Loucy (cell line): ENCODE results near the gene BMPR1B.
A peak's percentile ranks its signal among the peaks of the same experiment; 100 is the strongest.

ENCODE experiments used
- H2AFZ ChIP-seq: fragments of 200-600 bp; sonication (generic); 2 replicates; pipeline ENCODE4 v1.6.0; 2016; ENCODE audit warnings: antibody characterized with exemption, mild to moderate bottlenecking, low read length, moderate library complexity
- H3F3A ChIP-seq: fragments of 200-600 bp; 2 replicates; pipeline ENCODE4 v1.6.0; 2016; ENCODE audit warnings: antibody characterized with exemption, low read depth, mild to moderate bottlenecking
- H3K27me3 ChIP-seq: fragments of 200-600 bp; sonication (generic); 2 replicates; pipeline ENCODE4 v1.6.1; 2014; ENCODE audit warnings: low read length, mild to moderate bottlenecking; ENCODE audit not compliant: insufficient read depth, poor library complexity, severe bottlenecking
- H3K36me3 ChIP-seq: fragments of 200-600 bp; sonication (generic); 2 replicates; pipeline ENCODE4 v1.6.1; 2016; ENCODE audit warnings: low read length; ENCODE audit not compliant: insufficient read depth
- H3K4me1 ChIP-seq: fragments of 200-600 bp; sonication (generic); 2 replicates; pipeline ENCODE4 v1.5.1; 2014; ENCODE audit warnings: low read length, mild to moderate bottlenecking; ENCODE audit not compliant: insufficient read depth, poor library complexity, severe bottlenecking
- H3K4me2 ChIP-seq: fragments of 200-600 bp; sonication (generic); 2 replicates; pipeline ENCODE4 v1.6.0; 2014; ENCODE audit warnings: antibody characterized with exemption, low read length, low read depth, mild to moderate bottlenecking; ENCODE audit not compliant: poor library complexity, severe bottlenecking
- H3K4me3 ChIP-seq: fragments of 200-600 bp; sonication (generic); 2 replicates; pipeline ENCODE4 v1.5.1; 2014; ENCODE audit warnings: low read length, mild to moderate bottlenecking, mixed read lengths; ENCODE audit not compliant: poor library complexity, severe bottlenecking
- H3K79me2 ChIP-seq: fragments of 200-600 bp; sonication (generic); 2 replicates; pipeline ENCODE4 v1.6.1; 2014; ENCODE audit warnings: low read length; ENCODE audit not compliant: insufficient read depth
- H3K9ac ChIP-seq: fragments of 200-600 bp; sonication (generic); 2 replicates; pipeline ENCODE4 v1.6.0; 2014; ENCODE audit warnings: mild to moderate bottlenecking, low read depth, low read length, moderate library complexity; ENCODE audit not compliant: poor library complexity, severe bottlenecking
- H3K9me2 ChIP-seq: fragments of 200-600 bp; sonication (generic); replicated peaks from 2 replicates; pipeline ENCODE4 v1.6.1; 2016; ENCODE audit warnings: low read depth, low read length, mixed read lengths
- H3K9me3 ChIP-seq: fragments of 200-600 bp; sonication (generic); 2 replicates; pipeline ENCODE4 v1.6.1; 2014; ENCODE audit warnings: mild to moderate bottlenecking, antibody characterized with exemption, low read length, low read depth; ENCODE audit not compliant: insufficient read depth
- H4K20me1 ChIP-seq: fragments of 200-600 bp; sonication (generic); 2 replicates; pipeline ENCODE4 v1.6.0; 2014; ENCODE audit warnings: antibody characterized with exemption, low read length, mild to moderate bottlenecking; ENCODE audit not compliant: insufficient read depth, poor library complexity, severe bottlenecking
- EZH2phosphoT487 ChIP-seq: fragments of 200-600 bp; IDR thresholded peaks from 2 replicates; pipeline ENCODE4 v1.6.1; 2018; ENCODE audit warnings: antibody characterized with exemption, mild to moderate bottlenecking, moderate library complexity, borderline replicate concordance
- TF ChIP-seq, protein P1 (sequence below): fragments of 200-600 bp; sonication (generic); conservative IDR thresholded peaks from 2 replicates; pipeline ENCODE4 v1.5.1; 2014; ENCODE audit warnings: mild to moderate bottlenecking, antibody characterized with exemption, low read length

BMPR1B gene

DNA sequence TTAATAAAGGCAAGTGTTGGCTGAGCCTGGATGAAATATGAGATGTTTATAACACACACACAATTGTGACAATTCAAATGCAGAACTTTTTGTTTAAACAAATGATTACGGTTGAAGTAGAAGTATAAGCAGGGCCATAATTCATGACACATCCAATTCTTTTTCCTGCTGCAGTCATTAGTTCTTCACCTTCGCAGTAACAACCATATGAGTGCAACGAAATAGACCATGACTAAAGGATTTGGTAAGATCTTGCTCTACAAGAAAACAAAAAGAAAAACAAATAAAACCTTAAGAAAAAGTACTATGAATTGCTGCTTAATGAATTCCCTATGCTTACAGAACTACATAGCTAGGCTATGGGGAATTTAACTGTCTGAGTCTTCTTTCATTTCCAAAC lies 13.9 kb upstream of the BMPR1B start:
- TF ChIP-seq, protein P1, sequence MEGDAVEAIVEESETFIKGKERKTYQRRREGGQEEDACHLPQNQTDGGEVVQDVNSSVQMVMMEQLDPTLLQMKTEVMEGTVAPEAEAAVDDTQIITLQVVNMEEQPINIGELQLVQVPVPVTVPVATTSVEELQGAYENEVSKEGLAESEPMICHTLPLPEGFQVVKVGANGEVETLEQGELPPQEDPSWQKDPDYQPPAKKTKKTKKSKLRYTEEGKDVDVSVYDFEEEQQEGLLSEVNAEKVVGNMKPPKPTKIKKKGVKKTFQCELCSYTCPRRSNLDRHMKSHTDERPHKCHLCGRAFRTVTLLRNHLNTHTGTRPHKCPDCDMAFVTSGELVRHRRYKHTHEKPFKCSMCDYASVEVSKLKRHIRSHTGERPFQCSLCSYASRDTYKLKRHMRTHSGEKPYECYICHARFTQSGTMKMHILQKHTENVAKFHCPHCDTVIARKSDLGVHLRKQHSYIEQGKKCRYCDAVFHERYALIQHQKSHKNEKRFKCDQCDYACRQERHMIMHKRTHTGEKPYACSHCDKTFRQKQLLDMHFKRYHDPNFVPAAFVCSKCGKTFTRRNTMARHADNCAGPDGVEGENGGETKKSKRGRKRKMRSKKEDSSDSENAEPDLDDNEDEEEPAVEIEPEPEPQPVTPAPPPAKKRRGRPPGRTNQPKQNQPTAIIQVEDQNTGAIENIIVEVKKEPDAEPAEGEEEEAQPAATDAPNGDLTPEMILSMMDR, result no peak
- TF ChIP-seq EZH2phosphoT487, result no peak
- Histone ChIP-seq H3K36me3 (no peaks in the 10 kb centered on the region), H3K27me3 (no peaks in the 10 kb centered on the region), H3K9me3 (no peaks in the 10 kb centered on the region), H3K79me2 (no peaks in the 10 kb centered on the region), H3F3A (no peaks in the 10 kb centered on the region), H3K4me3 (no peak overlapping the region), H3K4me1 (no peaks in the 10 kb centered on the region), H3K9ac (no peak overlapping the region), H3K4me2 (no peak overlapping the region), H2AFZ (no peak overlapping the region), H3K9me2 (no peaks in the 10 kb centered on the region), H4K20me1 (no peaks in the 10 kb centered on the region)

DNA sequence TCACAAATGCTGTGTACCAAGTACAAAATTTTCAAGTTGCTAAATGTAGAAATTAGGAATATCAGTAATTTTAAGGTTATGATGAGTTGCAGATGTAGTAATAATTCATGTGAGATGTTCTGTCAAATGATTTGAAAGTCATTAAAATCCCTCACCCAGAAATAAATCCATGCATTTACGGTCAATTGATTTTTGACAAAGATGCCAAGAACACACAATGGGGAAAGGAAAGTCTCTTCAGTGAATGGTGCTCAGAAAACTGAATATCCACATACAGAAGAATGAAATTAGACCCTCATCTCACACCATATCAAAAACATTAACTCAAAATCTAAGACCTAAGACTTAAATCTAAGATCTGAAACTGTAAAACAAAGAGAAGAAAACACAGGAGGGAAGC lies 12.9 kb upstream of the BMPR1B start:
- TF ChIP-seq EZH2phosphoT487, result no peak
- TF ChIP-seq, protein P1, result no peak
- Histone ChIP-seq H3K27me3 (no peaks in the 10 kb centered on the region), H3K4me1 (no peaks in the 10 kb centered on the region)

GRCh38 chr4:94746746-94747145 lies 11.0 kb upstream of the BMPR1B start:
- no peaks in the 10 kb centered on the region for H3K36me3 ChIP-seq
- no peak overlapping the region for H3K9ac ChIP-seq
- TF ChIP-seq, protein P1, result peak; percentile 45
- no peak for TF ChIP-seq EZH2phosphoT487
- H3K27me3 ChIP-seq, result no peaks in the 10 kb centered on the region
- no peak overlapping the region for H3K4me3 ChIP-seq
- H3F3A ChIP-seq, result no peaks in the 10 kb centered on the region
- no peak overlapping the region for H2AFZ ChIP-seq
- no peak overlapping the region for H3K4me2 ChIP-seq
- no peaks in the 10 kb centered on the region for H3K4me1 ChIP-seq
- H3K9me3 ChIP-seq, result no peaks in the 10 kb centered on the region
- no peaks in the 10 kb centered on the region for H3K79me2 ChIP-seq
- H4K20me1 ChIP-seq, result no peaks in the 10 kb centered on the region
- no peaks in the 10 kb centered on the region for H3K9me2 ChIP-seq

More for the DNA sequence above, 12.9 kb upstream of the BMPR1B start:
- no peaks in the 10 kb centered on the region for H3K9me3 ChIP-seq
- H3K79me2 ChIP-seq, result no peaks in the 10 kb centered on the region
- H3K4me2 ChIP-seq, result no peak overlapping the region
- H3F3A ChIP-seq, result no peaks in the 10 kb centered on the region
- no peak overlapping the region for H2AFZ ChIP-seq
- no peak overlapping the region for H3K9ac ChIP-seq
- no peaks in the 10 kb centered on the region for H3K36me3 ChIP-seq
- H3K9me2 ChIP-seq, result no peaks in the 10 kb centered on the region
- H3K4me3 ChIP-seq, result no peak overlapping the region
- no peaks in the 10 kb centered on the region for H4K20me1 ChIP-seq
